Inflammatory macrophage treated with lipopolysaccharide for 4 hours (primary cell): ENCODE results near the gene DAD1.
A peak's percentile ranks its signal among the peaks of the same experiment; 100 is the strongest.
"Not testable (repeated sequence)": the region's sequence is repeated elsewhere in the genome, so short reads cannot be mapped to it uniquely, and the experiment has no call there.

ENCODE experiments used
- DNase-seq: peaks from one replicate; pipeline ENCODE4 v3.0.0-alpha.2; 2020

Gene DAD1

GRCh38 chr14:22589096-22589839, at the start of gene DAD1:
TSS of gene DAD1 (minus strand) at chr14:22589224. CDS start at chr14:22589157, 67 bp downstream.
- peak; percentile 100 for DNase-seq

DNA sequence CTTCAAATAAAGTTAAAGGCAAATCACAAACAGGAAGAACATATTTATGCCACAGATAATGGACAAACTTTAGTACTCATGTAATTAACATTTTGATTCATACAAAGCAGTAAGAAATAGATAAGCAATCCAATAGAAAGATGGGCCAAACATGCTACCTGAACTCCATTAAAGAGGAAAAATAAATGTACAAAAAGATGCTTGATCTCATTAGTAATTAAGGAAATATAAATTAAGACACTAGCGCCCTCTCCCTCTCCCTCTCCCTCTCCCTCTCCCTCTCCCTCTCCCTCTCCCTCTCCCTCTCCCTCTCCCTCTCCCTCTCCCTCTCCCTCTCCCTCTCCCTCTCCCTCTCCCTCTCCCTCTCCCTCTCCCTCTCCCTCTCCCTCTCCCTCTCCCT, 47.0 kb upstream of the DAD1 start:
- DNase-seq: not testable (repeated sequence)

DNA sequence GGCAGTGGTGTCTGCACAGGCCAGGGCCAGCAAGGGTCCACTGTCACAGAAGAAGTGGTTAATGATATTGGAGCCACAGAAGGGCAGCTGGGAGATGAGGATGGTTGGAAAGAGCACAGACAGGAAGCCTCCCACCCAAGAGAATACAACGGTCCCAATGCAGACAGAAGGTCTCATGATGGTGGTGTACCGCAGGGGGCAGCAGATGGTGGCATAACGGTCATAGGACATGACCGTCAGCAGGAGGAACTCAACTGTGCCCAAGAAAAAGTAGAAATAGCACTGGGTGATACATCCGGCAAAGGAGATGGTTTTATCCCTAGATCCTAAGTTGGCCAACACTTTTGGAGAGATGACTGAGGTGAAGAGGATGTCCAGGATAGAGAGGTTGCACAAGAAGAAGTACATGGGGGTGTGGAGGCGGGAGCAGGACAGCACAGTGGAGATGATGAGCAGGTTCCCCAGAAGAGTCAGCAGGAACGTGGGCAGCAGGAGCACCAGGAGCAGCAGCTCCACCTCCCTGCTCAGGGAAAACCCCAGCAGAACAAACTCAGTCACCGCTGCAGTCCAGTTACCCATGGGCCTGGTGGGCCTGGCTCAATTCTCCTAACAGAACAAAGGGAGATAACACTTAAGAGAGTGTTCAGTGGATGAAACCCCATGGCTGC, 45.3 kb upstream of the DAD1 start:
- DNase-seq: peak; percentile 39

DNA sequence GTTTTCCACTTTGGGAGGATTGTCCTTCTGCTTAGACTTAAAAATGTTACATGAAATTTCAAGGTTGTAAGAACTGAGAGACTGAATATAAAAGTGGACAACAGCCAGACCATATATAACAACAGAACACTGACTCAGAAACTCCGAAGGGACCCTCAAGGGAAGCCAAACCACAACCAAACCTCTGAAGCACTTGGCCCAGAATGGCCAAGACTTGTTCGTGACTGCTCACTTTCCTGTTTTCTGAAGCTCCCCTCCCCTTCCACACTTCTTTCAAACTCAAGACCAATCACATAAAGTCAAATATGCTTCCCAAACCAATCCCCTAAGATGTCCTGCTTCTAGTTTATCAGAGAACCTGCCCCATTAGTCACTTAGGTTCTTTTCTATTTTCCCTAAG, 41.5 kb upstream of the DAD1 start:
- DNase-seq: no peak

DNA sequence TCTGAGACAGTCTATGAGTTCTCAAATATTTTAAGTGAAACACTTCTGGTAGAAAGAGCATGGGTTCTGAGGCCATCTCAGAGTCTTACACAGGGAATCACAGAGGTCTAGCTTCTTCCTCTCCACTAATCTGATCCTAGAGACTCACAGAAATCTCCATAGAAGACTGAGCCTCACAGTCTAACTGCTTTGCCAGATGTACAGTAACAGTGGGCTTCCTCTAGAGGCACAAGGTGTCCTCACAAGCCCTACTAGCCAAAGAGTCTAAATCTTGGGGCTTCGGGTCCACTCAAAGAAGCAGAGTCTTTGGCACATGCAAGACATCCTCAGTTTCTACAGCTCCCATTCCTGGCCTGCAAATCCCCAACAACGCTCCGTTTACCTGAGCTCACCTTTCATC, 41.0 kb upstream of the DAD1 start:
- no peak for DNase-seq

- no peak for DNase-seq
These were observed 40.3 kb upstream of the DAD1 start for GRCh38 chr14:22629361-22629760.

- no peak for DNase-seq
These were observed 38.7 kb upstream of the DAD1 start for GRCh38 chr14:22627506-22628263.

- no peak for DNase-seq
These were observed 37.6 kb upstream of the DAD1 start for GRCh38 chr14:22626590-22626989.

GRCh38 chr14:22623047-22623446, 34.0 kb upstream of the DAD1 start:
- DNase-seq: peak; percentile 44

DNA sequence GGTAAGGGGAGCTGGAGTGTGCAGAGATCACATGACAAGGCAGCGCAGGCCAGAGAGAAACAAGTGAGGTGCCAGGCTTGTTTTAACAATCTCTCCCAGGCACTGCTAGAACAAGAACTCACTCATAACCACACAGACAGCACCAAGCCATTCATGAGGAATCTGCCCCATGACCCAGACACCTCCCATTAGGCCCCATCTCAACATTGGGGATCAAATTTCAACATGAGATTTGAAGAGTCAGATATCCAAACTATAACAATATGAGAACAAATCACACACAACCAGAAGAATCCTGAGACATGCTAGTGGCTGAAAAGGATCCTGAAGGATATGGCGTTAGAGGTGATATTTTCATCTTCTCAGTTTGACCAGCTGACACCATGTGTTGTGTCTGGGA, 33.2 kb upstream of the DAD1 start:
- no peak for DNase-seq

DNA sequence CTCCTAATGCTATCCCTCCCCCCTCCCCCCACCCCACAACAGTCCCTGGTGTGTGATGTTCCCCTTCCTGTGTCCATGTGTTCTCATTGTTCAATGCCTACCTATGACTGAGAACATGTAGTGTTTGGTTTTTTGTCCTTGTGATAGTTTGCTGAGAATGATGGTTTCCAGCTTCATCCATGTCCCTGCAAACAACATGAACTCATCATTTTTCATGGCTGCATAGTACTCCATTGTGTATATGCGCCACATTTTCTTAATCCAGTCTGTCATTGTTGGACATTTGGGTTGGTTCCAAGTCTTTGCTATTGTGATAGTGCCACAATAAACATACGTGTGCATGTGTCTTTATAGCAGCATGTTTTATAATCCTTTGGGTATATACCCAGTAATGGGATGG, 26.7 kb upstream of the DAD1 start:
- DNase-seq: not testable (repeated sequence)

- no peak for DNase-seq
These were observed 25.3 kb upstream of the DAD1 start for GRCh38 chr14:22614240-22614799.

GRCh38 chr14:22613736-22614239, 24.8 kb upstream of the DAD1 start:
- DNase-seq: no peak

DNA sequence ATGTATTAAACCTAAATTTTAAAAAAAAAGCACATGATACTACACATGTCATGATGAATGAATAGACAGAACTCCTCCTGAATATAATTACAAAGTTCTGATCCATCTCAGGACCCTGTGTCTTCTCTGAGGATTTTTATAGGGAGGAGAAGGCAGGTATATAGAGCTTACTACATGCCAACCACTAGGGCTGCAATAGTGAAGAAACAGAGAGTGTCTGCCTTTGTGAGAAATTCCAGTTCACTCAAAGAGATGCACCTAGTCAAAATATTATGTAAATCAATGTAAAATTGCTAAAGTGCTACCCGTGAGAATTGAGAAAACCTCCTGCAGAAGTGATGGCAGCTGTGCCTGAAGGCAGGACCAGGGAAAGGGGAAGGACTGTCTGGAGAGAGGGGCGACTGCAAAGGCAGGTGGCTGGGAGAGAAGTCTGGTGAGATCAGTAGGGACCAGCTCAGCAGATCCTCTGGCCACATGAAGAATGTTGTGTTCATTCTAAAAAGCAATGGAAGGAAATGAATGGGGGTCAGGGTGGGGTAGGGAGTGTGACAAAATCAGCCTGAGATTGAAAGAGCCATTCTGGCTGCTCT, 24.2 kb upstream of the DAD1 start:
- no peak for DNase-seq

GRCh38 chr14:22610931-22611330, 21.9 kb upstream of the DAD1 start:
- no peak for DNase-seq

- no peak for DNase-seq
These were observed 18.3 kb upstream of the DAD1 start for GRCh38 chr14:22607291-22607690.

GRCh38 chr14:22606380-22606779, 17.4 kb upstream of the DAD1 start:
- no peak for DNase-seq

DNA sequence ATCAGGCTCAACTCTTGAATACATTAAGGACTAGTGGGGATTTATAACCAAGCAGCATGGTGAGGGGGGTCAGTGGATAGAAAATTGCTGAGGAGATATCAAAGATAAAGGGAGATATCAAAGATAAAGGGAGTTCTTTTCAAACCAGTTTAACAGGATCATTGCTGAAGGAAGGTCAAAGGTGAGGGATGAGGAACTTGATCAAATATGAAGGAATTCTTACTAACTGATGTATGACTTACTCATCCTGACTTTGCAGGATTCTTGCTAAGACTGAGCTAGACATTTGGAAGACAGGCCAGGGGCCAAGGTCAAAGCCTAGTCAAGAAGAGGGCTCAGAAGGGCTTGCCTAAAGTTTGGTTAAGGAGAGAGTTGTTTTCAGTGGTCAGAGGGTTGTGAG, 13.8 kb upstream of the DAD1 start:
- DNase-seq: no peak

DNA sequence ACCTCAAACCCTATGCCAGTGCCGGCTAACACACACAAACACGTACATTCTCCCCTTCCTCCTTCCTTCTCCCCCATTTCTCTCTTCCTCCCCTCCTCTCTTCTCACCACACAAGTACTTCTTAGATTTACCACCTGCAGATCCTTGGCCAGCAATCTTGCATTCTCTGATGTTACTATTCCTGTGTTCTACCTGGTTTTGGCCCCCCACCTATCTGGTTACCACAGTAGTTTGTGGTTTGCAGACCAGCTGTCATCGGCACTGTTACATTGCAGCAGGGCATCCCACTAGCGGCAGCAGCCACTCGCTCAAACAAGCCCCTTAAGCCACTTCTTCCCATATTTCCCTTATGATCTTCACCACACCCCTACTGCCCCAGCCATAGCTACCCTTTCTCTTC, 13.0 kb upstream of the DAD1 start:
- no peak for DNase-seq

- DNase-seq: no peak
These were observed 12.4 kb upstream of the DAD1 start for GRCh38 chr14:22601456-22601855.

GRCh38 chr14:22600027-22600426, 11.0 kb upstream of the DAD1 start:
- DNase-seq: peak; percentile 13

- no peak for DNase-seq
These were observed 10.3 kb upstream of the DAD1 start for GRCh38 chr14:22599349-22599748.

DNA sequence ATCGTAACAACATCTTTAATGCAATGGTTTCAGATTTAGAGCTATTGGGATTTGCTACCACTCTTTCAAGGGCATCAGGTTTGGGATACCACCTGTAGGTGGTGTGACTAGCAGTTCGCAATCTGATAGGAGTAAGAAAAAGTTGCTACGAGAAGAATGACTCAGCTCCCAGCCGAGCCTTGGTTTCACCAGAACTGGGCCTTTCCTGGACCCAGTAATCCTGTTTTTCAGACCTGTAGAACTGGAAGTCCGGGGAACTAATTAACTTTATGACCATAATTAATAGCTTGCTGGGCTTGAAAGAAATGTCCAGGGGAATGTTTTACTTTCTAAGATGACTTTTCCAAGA, 9.8 kb upstream of the DAD1 start:
- peak; percentile 42 for DNase-seq
